Measurements from ENCODE around the gene AATK.

The AATK gene

DNA sequence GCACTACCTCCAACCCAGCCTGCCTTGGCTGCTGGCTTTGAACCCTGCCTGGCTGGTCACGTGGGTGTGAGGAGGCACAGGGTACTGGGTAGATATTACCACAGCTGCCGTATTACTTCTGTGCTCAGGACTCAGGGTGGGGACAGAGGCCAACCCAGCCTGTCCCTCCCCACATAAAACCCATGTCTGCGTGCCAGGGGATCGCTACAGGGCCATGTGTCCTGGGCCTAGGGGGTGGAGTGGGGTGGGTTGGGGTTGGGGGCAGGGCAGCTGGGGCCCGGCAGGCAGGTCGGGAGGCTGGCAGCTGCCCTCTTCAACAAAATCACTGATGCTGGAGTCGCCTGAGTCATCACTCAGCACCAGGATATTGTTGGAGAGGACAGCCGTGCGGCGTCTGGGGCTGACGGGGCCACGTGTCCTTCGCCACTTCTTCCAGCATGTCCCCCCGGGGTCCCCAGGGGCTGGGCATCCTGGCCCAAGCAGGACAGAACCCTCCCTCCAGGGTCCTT is 40.4 kb downstream of the AATK start:
- DNase-seq: no peak

GRCh38 chr17:81124377-81124776 is 41.6 kb downstream of the AATK start:
- no peak for DNase-seq

DNA sequence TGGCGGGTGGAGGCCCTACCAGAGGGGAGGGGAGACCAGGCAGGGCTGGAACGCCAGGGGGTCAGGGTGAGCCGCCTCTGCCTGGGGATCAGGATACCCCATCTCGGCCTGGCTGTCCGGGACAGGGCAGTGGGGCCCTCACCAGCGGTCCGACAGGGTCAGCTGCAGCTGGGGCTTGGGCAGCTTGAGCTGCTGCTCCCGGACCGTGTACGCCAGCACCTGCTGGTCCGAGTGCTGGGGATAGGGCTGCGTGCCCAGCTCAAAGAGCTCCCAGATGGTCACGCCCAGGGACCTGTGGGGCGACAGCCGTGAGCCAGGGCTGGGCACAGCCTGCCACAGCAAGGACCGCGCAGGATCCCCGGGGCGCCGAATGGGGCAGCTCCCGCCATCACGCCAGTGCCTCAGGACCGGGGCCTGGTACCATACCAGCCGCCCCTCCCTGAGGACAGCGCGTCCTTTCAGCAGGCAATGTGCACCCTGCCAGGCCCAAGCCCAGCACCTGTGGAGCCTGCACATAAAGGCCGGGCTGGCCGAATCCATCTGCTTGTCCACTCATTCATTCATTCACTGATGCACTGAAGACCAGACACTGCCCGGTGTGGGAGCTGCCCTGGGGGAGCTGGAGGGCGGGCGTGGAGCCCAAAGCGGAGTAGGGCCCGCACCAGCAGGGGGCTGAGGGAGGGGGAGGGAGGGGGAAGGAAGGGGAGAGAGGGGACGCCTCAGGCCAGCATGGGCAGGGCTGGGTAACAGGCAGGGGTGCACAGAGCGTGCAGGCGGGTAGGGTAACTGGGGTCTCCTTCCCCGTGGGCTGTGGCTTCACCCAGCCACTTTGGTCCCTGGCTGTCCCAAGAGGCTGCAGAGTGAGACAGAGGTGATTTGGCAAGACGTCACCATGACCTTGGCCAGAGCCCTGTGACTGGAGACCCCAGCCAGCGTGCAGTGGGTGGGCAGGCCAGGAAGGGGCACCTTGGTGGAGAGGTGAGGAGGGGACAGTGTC is 42.7 kb downstream of the AATK start:
- DNase-seq: no peak

DNA sequence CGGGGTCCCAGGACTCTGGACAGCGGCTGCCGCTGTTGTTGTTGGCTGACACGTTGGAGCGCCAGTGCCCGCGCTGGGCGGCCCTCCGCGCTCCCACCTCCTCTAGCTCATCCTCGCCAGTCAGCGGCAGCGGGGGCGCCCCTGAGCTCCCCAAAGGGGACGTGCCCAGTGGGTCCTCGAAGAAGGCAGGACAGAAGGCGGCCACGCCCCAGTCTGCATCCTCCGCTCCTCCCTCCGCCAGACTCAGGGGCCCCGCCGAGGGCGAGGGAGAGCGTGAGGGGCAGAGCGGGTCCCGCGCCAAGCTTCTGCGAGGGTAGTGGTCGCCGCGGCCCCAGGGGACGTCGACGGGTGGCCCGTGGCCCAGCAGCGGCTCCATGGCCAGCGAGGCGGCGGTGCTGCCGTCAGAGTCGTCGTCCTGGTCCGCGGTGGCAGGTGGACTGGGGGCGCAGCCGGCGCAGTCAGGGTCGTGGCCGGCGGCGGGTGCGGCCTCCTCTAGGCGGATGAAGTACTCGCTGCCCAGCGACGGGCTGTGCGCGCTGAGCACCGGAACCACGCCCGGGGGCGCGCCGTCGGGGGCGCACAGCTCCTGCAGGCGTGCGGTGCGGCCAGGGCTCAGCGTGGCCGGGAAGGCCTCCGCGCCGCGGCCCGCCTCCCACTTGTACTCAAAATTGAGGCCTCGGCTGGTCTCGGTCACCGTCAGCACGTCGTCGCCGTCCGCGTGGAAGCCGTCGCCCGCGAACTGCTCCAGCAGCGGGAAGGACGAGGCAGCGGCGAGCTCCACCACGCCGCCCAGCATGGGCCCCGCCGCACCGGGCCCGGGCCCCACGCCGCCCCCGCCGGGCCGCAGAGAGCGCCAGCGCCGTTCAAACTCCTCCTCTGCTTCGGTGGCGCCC is 43.9 kb downstream of the AATK start:
- no peak for DNase-seq

DNA sequence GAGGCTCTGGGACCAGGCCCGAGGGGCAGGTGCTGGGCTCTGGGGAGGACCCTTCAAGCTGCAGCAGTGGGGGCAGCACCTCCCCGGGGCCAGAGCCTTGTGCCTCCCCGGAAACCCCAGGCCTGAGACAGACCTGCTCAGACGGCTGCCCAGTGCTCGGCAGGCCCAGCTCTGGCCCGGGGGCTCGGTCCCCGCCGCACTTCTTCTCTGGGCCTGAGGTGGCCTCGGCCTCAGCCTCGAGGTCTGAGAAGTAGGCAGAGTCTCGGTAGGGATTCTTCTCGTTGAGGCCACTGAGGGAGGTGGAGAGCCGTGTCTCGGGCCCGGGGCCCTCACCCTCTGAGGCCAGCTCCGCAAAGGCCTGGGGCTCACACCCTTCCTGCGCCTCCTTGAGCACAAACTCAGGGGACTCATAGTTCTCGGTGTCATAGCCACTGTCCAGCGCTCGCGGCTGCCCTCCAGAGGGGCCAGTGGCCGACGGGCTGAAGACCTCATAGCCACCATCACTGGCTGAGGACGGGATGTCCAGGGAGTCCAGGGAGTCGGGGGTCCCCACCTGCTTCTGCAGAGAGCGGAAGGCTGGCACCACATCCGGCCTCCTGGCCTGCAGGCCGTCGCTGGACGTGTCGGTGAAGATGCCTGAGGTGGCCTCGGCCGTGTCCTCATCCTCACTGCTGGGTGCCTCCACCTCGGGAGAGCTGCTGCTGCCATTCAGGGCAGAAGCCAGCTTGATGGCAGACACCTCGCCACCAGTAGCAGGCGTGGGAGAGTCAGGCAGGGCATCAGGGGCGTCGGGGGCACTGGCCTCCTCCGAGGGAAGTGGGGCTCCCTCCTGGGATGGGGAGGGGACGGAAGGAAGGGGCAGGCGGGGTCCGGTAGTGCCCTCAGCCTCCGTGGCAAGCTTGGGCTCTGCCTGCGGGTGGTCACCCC is 45.1 kb downstream of the AATK start:
- DNase-seq: no peak

DNA sequence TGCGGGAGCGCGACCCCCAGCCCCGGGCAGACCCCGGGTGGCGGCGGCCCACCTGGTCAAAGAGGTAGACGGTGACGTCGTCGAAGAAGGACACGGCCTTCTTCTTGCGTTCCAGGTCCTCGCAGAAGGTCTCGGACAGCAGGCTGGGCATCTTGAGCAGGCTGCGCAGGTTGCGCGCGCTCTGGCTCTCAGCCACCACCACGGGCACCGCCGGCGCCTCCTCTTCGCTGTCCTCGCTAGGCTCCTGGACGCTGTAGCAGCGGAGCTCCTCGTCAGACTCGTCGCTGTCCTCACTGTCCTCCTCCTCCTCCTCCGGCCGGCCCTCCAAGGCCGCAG is 45.9 kb downstream of the AATK start:
- no peak for DNase-seq

DNA sequence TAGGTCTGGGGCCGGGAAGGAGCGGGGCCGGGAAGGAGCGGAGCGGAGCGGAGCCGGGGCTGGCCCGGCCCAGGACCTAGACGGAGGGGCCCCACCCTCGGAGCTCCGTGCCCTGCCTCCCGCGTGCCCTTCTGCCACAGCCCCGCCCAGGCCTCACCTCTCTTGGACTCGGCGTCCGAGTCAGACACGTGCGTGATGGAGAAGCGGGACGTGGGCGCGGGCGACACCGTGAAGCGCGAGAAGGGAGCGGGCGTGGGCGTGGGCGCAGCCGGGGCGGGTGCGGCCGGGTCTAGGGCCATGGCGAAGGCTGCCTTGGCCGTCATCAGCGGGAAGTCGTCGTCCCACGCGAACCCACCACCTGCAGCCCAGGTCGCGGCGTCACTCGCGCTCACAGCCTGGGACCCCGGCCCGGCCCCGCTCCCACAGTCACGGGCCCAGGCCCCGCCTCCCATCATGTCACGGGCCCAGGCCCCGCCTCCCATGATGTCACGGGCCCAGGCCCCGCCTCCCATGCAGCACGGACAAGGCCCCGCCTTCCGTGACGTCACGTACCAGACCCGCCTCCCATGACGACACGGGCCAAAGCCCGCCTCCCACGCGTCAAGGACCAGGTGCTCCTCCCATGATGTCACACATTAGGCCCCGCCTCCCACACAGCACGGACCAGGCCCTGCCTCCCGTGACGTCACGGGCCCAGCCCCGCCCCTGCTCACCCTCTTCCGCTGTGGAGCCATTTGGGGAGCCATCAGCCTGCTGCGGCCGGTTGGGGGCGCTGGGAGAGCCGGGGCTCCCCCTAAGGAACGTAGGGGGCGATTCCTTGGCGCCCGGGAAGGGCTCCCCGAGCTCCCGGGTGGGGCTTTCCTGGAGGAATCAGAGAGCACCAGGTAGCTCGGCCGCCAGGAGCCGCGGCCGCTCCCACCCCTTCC is 46.5 kb downstream of the AATK start:
- peak; percentile 74 to 91 for DNase-seq

GRCh38 chr17:81118308-81119221 is 47.5 kb downstream of the AATK start:
- DNase-seq: no peak

DNA sequence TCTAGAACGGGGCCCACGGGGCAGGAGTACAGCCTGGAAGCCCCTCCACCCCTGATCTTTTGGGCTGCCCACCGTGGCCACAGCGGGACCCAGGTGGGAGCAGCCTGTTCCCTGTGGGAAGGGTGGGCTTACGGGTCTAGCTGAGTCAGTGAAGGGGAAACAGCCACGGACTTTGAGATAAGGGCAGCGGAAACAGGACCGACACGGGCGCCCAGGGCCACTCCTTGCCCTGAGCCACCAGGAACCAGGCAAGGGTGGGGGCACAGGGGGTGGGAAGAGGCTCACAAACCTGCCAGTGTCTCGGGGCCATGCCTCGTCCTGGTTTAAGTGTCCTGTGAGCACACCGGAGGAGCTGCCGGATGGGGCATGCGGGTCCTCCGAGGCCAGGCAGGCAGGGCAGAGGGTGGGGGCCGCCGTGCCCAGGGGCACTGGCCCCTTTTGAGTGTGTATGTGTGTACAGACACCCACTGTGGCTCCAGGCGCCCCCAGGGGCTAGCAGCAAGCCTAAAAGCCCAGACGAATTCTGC is 48.3 kb downstream of the AATK start:
- no peak for DNase-seq

GRCh38 chr17:81116704-81117103 is 49.3 kb downstream of the AATK start:
- no peak for DNase-seq

DNA sequence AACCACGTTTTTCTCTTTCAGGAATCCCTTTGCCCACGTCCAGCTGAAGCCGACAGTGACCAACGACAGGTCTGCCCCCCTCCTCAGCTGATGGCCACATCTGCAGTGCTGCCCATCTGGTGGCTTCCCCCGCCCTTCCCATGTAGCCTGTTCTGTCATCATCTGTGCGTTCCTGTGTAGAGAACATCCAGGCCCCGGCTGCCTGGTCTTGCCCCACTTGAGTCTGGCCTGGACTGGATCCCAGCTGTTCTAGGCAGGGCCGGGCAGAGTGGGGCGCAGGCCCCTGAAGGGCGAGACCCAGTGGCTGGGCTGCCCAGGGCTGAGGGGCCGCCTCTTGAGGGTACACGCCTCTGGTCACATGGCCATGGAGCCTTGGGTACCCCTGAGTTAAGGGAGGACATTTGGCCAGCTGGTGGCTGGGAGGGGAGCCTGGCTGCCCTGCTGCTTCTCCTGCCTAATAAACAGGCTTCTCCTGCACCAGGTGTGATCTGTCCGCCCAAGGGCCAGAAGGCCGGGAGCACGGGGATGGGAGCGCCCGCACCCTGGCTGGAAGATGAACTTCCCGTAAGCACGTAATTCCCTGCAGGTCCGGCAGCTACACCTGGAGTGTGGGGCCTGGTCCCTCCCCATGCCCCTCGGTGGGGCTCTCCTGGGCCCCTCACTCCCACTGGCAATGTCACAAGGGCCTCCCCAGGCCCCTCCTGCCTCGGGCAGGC is 50.1 kb downstream of the AATK start:
- no peak for DNase-seq

DNA sequence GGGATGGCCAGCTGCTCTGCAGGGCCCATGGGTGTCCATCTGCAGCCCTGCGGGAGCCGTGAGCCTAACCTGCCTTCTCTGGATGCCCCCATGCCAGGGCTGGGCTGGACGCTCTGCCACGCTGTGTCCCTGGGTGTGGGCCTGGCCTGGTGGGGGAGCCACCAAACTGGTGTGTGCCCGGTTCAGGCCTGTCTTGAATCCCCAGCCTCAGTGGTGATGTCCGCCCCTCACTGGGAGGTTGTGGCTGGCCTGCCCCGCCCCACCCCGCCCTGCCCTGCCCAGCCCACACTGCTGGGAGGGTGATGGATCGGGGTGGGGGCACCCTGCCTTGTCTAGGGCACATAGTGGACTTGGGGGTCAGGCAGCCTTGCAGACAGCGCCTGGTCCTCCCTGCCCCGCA is 50.8 kb downstream of the AATK start:
- DNase-seq: no peak

- DNase-seq: no peak
Observed at GRCh38 chr17:81114351-81115093, 51.5 kb downstream of the AATK start.

GRCh38 chr17:81113158-81113724 is 52.8 kb downstream of the AATK start:
- DNase-seq: no peak

- DNase-seq: no peak
Observed at GRCh38 chr17:81112450-81112849, 53.6 kb downstream of the AATK start.

GRCh38 chr17:81111066-81111465 is 55.0 kb downstream of the AATK start:
- no peak for DNase-seq

GRCh38 chr17:81110488-81111040 is 55.5 kb downstream of the AATK start:
- no peak for DNase-seq

GRCh38 chr17:81109957-81110356 is 56.1 kb downstream of the AATK start:
- no peak for DNase-seq
